Uterus (tissue), 4 donors: ENCODE data around the gene TSPAN9. TPM values are rescaled to one million over a fixed set of nuclear protein-coding genes. Genes with fewer than 3 reads are reported as not detected.

ENCODE experiments used
- DNase-seq, 2 donors: peaks; one replicate each; pipeline ENCODE4 v3.0.0-alpha.2; 2019 to 2020
- H3K27ac ChIP-seq, 2 donors: fragments of 200-600 bp; sonication (generic); 1 replicate in 1 of 2; 2 replicates in 1 of 2; pipeline ENCODE4 v1.5.1; 2016 to 2018
- H3K27me3 ChIP-seq, 2 donors: fragments of 200-600 bp; sonication (generic); one replicate each; pipeline ENCODE4 v1.5.1; 2018 to 2019; ENCODE audit warnings: control low read depth in 1 of 2
- H3K36me3 ChIP-seq, 2 donors: fragments of 200-600 bp; sonication (generic); one replicate each; pipeline ENCODE4 v1.5.1; 2019; ENCODE audit warnings: control low read depth in 1 of 2
- H3K4me1 ChIP-seq, 2 donors: fragments of 200-600 bp; sonication (generic); one replicate each; pipeline ENCODE4 v1.5.1; 2018 to 2019; ENCODE audit warnings: control low read depth in 1 of 2
- H3K4me3 ChIP-seq, 2 donors: fragments of 200-600 bp; sonication (generic); 1 replicate in 1 of 2; 2 replicates in 1 of 2; pipeline ENCODE4 v1.5.1; 2018 to 2019; ENCODE audit warnings: mild to moderate bottlenecking in 1 of 2
- H3K9me3 ChIP-seq, 2 donors: fragments of 200-600 bp; sonication (generic); one replicate each; pipeline ENCODE4 v1.5.1; 2019; ENCODE audit warnings: control low read depth in 1 of 2
- CTCF ChIP-seq, 4 experiments: fragments of 200-600 bp in 2 of 4; fragments of 450-650 bp in 2 of 4; sonication (generic) in 2 of 4; IDR thresholded peaks; one replicate each; pipeline ENCODE4 v1.5.1; 2016 to 2019; ENCODE audit warnings: antibody characterized with exemption in 4 of 4, mild to moderate bottlenecking in 2 of 4, moderate library complexity in 1 of 4
- POLR2A ChIP-seq, 2 donors: fragments of 450-650 bp; IDR thresholded peaks; one replicate each; pipeline ENCODE4 v1.6.1; 2016; ENCODE audit warnings: antibody characterized with exemption in 2 of 2, mild to moderate bottlenecking in 1 of 2, moderate library complexity in 1 of 2
- intact Hi-C: fragments of 100-400 bp; cut with DNase I; formaldehyde crosslinking; loops from one replicate; pipeline ENCODE4 v1.15.1; 2023; ENCODE audit warnings: low total_unique reads
- total RNA-seq, 4 donors: library from RNA; depleted of rRNA in 3 of 4; stranded (reverse); fragments of >200 nt in 3 of 4; gene quantifications; one replicate each; pipeline versions ENCODE4 v1.1.0 to v1.2.4, GENCODE V29; 2014 to 2023
- donor health status: DM: yes; HTN: yes; CAD: no.

The TSPAN9 gene
- total RNA-seq, 4 donors from 2014 or later: 47.9 to 106 (median 65.1) TPM

GRCh38 chr12:3173008-3173553 lies 95.9 kb downstream of the TSPAN9 start:
- Histone ChIP-seq H3K4me1 (no peaks in the 10 kb centered on the region), H3K9me3 (no peaks in the 10 kb centered on the region), H3K4me3 (no peak overlapping the region), H3K27me3 (no peaks in the 10 kb centered on the region), H3K36me3 (no peaks in the 10 kb centered on the region), H3K27ac (no peak overlapping the region)
- TF ChIP-seq CTCF (IDR thresholded peaks at IDR 0.05) (no peak), POLR2A (IDR thresholded peaks at IDR 0.05) (no peak)
- DNase-seq: no peak
- intact Hi-C loops: no loop called here

GRCh38 chr12:3173912-3174311 lies 96.7 kb downstream of the TSPAN9 start:
- no peak for DNase-seq
- H3K27ac ChIP-seq: no peak overlapping the region
- no peaks in the 10 kb centered on the region for H3K4me1 ChIP-seq
- no peaks in the 10 kb centered on the region for H3K36me3 ChIP-seq
- intact Hi-C loops: no loop called here
- no peaks in the 10 kb centered on the region for H3K9me3 ChIP-seq
- no peak overlapping the region for H3K4me3 ChIP-seq
- no peaks in the 10 kb centered on the region for H3K27me3 ChIP-seq
- TF ChIP-seq CTCF (IDR thresholded peaks at IDR 0.05): no peak
- no peak for TF ChIP-seq POLR2A (IDR thresholded peaks at IDR 0.05)

GRCh38 chr12:3175238-3175637 lies 98.1 kb downstream of the TSPAN9 start:
- no peaks in the 10 kb centered on the region for H3K4me1 ChIP-seq
- DNase-seq: no peak
- intact Hi-C loops: no loop called here
- H3K36me3 ChIP-seq: no peaks in the 10 kb centered on the region
- TF ChIP-seq POLR2A (IDR thresholded peaks at IDR 0.05) (no peak), CTCF (IDR thresholded peaks at IDR 0.05) (no peak)
- no peaks in the 10 kb centered on the region for H3K9me3 ChIP-seq
- H3K27ac ChIP-seq: no peak overlapping the region
- H3K4me3 ChIP-seq: no peak overlapping the region
- H3K27me3 ChIP-seq: no peaks in the 10 kb centered on the region

GRCh38 chr12:3176754-3177153 lies 99.6 kb downstream of the TSPAN9 start:
- intact Hi-C loops: no loop called here
- Histone ChIP-seq H3K4me3 (no peak overlapping the region), H3K4me1 (no peaks in the 10 kb centered on the region), H3K27ac (no peak overlapping the region), H3K36me3 (no peaks in the 10 kb centered on the region), H3K9me3 (no peaks in the 10 kb centered on the region), H3K27me3 (no peaks in the 10 kb centered on the region)
- TF ChIP-seq CTCF (IDR thresholded peaks at IDR 0.05) (no peak), POLR2A (IDR thresholded peaks at IDR 0.05) (no peak)
- DNase-seq: no peak

- no peak for DNase-seq
- no peaks in the 10 kb centered on the region for H3K4me1 ChIP-seq
- no peaks in the 10 kb centered on the region for H3K9me3 ChIP-seq
- no peaks in the 10 kb centered on the region for H3K36me3 ChIP-seq
- H3K4me3 ChIP-seq: no peak overlapping the region
- no peaks in the 10 kb centered on the region for H3K27me3 ChIP-seq
- H3K27ac ChIP-seq: no peak overlapping the region
- intact Hi-C loops: no loop called here
- no peak for TF ChIP-seq CTCF (IDR thresholded peaks at IDR 0.05)
- TF ChIP-seq POLR2A (IDR thresholded peaks at IDR 0.05): no peak
Measured at GRCh38 chr12:3177778-3178425, 100.7 kb downstream of the TSPAN9 start.
